GM12878 (cell line): ENCODE results near the gene GFI1. TPM values are rescaled to one million over a fixed set of nuclear protein-coding genes. Genes with fewer than 3 reads are reported as not detected.

Experiments used
- ATAC-seq: fragments of 200-7000 bp; cut with Tn5 transposase; 3 replicates; pipeline ENCODE4 v1.9.1; 2020; ENCODE audit warnings: mild to moderate bottlenecking, moderate library complexity
- BruUV-seq: library from RNA; stranded (reverse); fragments of 400-500 nt; replicated peaks from 2 replicates; lab custom pipeline; 2021; lab: Mats Ljungman, UMichigan
- CTCF ChIA-PET: fragments of 300-600 bp; sonication (Branson Sonifier 250); formaldehyde crosslinking; extraction: SDS; loops from one replicate; lab custom pipeline; 2021; ENCODE audit warnings: inconsistent platforms; lab: Yijun Ruan, JAX
- POLR2A ChIA-PET: fragments of 350-600 bp; formaldehyde crosslinking; extraction: SDS; loops from one replicate; lab custom pipeline; 2021; ENCODE audit warnings: inconsistent platforms; lab: Charles Lee
- RAD21 ChIA-PET: fragments of 300-600 bp; sonication (Branson Sonifier 250); formaldehyde crosslinking; loops from one replicate; lab custom pipeline; 2023; ENCODE audit warnings: antibody characterized with exemption; ENCODE audit not compliant: unreplicated experiment; lab: Charles Lee
- SMC1A ChIA-PET: fragments of 300-600 bp; sonication (Branson Sonifier 250); formaldehyde crosslinking; loops from one replicate; lab custom pipeline; 2023; ENCODE audit not compliant: unreplicated experiment, uncharacterized antibody; lab: Charles Lee
- DNase-seq: peaks from one replicate; pipeline ENCODE4 v3.0.0-alpha.2; 2011; ENCODE audit warnings: low read depth, low spot score
- FAIRE-seq: peaks from 3 replicates; lab custom pipeline; 2011; peaks lifted over from hg19 to GRCh38; lab: Jason Lieb, UNC
- H2AFZ ChIP-seq: 2 replicates; pipeline ENCODE4 v1.6.0; 2011; ENCODE audit warnings: low read depth, low read length, control low read depth; ENCODE audit not compliant: control insufficient read depth
- H3K27ac ChIP-seq: 2 replicates; pipeline ENCODE4 v1.5.1; 2011; ENCODE audit warnings: control low read depth; ENCODE audit not compliant: control insufficient read depth, insufficient read depth
- H3K27me3 ChIP-seq, 2 experiments: replicated peaks in 1 of 2; 2 replicates each; pipeline versions ENCODE4 v1.6.0 to v1.6.1; 2011; ENCODE audit warnings: low read length in 1 of 2; ENCODE audit not compliant: control insufficient read depth in 2 of 2, insufficient read depth in 2 of 2
- H3K36me3 ChIP-seq, 2 experiments: 2 replicates each; pipeline ENCODE4 v1.5.1; 2011; ENCODE audit warnings: low read length in 1 of 2; ENCODE audit not compliant: control insufficient read depth in 2 of 2, insufficient read depth in 2 of 2
- H3K4me1 ChIP-seq: 2 replicates; pipeline ENCODE4 v1.6.1; 2011; ENCODE audit warnings: mild to moderate bottlenecking, low read length, moderate library complexity, mixed read lengths; ENCODE audit not compliant: control insufficient read depth, insufficient read depth
- H3K4me2 ChIP-seq: 2 replicates; pipeline ENCODE4 v1.6.0; 2011; ENCODE audit warnings: control low read depth; ENCODE audit not compliant: control insufficient read depth, insufficient read depth
- H3K4me3 ChIP-seq: fragments of 200-600 bp; sonication (generic); 2 replicates; pipeline ENCODE4 v1.5.1; 2016
- H3K79me2 ChIP-seq: 2 replicates; pipeline ENCODE4 v1.6.0; 2011; ENCODE audit warnings: low read length; ENCODE audit not compliant: control insufficient read depth, insufficient read depth
- H3K9ac ChIP-seq: 2 replicates; pipeline ENCODE4 v1.8.0; 2011; ENCODE audit warnings: low read length, control low read depth, mixed read lengths; ENCODE audit not compliant: control insufficient read depth, insufficient read depth
- H3K9me3 ChIP-seq: replicated peaks from 3 replicates; pipeline ENCODE4 v1.5.1; 2011; ENCODE audit warnings: mild to moderate bottlenecking, low read length; ENCODE audit not compliant: control insufficient read depth, insufficient read depth
- H4K20me1 ChIP-seq: 2 replicates; pipeline ENCODE4 v1.6.0; 2011; ENCODE audit not compliant: control insufficient read depth, insufficient read depth
- ASH2L ChIP-seq: fragments of 300-600, 200-600 bp; sonication (generic); IDR thresholded peaks from 2 replicates; pipeline ENCODE4 v1.6.1; 2017; ENCODE audit warnings: low read depth, mild to moderate bottlenecking, borderline replicate concordance
- ATF7 ChIP-seq: fragments of 450-650 bp; IDR thresholded peaks from 2 replicates; pipeline ENCODE4 v1.6.1; 2016; ENCODE audit warnings: low read depth, mild to moderate bottlenecking
- DPF2 ChIP-seq: fragments of 450-650 bp; IDR thresholded peaks from 2 replicates; pipeline ENCODE4 v1.6.1; 2017; ENCODE audit warnings: mild to moderate bottlenecking
- ETV6 ChIP-seq, 2 experiments: fragments of 450-650 bp in 1 of 2; IDR thresholded peaks in 1 of 2; conservative IDR thresholded peaks in 1 of 2; 2 replicates each; pipeline ENCODE4 v1.6.1; 2014; ENCODE audit warnings: antibody characterized with exemption in 1 of 2, borderline replicate concordance in 1 of 2, low read depth in 1 of 2, mild to moderate bottlenecking in 1 of 2, moderate library complexity in 1 of 2
- GATAD2B ChIP-seq: fragments of 450-650 bp; conservative IDR thresholded peaks from 2 replicates; pipeline ENCODE4 v1.6.1; 2017; ENCODE audit warnings: low read depth, mild to moderate bottlenecking, moderate library complexity
- IKZF2 ChIP-seq, 2 experiments: fragments of 450-650 bp; IDR thresholded peaks; 2 replicates each; pipeline ENCODE4 v1.6.1; 2017; ENCODE audit warnings: mild to moderate bottlenecking in 2 of 2, moderate library complexity in 2 of 2
- MEF2B ChIP-seq: fragments of 450-650 bp; IDR thresholded peaks from 2 replicates; pipeline ENCODE4 v1.6.1; 2018; ENCODE audit warnings: mild to moderate bottlenecking, moderate library complexity; ENCODE audit not compliant: partially characterized antibody, poor library complexity, severe bottlenecking
- NR2F1 ChIP-seq: fragments of 450-650 bp; conservative IDR thresholded peaks from 2 replicates; pipeline ENCODE4 v1.6.1; 2017; ENCODE audit warnings: mild to moderate bottlenecking
- NRF1 ChIP-seq: conservative IDR thresholded peaks from 2 replicates; pipeline ENCODE4 v1.6.1; 2011; ENCODE audit warnings: mild to moderate bottlenecking, low read depth, low read length, improper control_type of control experiment
- POLR2A ChIP-seq: IDR thresholded peaks from 2 replicates; pipeline ENCODE4 v1.6.1; 2011; ENCODE audit warnings: low read depth, mild to moderate bottlenecking, low read length
- POLR2AphosphoS5 ChIP-seq: IDR thresholded peaks from 2 replicates; pipeline ENCODE4 v1.6.1; 2011; ENCODE audit warnings: mild to moderate bottlenecking, low read length, inconsistent platforms
- SIN3A ChIP-seq: IDR thresholded peaks from 2 replicates; pipeline ENCODE4 v1.6.1; 2012; ENCODE audit warnings: low read depth, low read length, improper control_type of control experiment
- SPI1 ChIP-seq: IDR thresholded peaks from 2 replicates; pipeline ENCODE4 v1.6.1; 2011; ENCODE audit warnings: low read depth, mild to moderate bottlenecking, low read length, moderate library complexity, borderline replicate concordance; ENCODE audit not compliant: insufficient read depth
- STAT1 ChIP-seq: fragments of 450-650 bp; conservative IDR thresholded peaks from 2 replicates; pipeline ENCODE4 v1.6.1; 2014; ENCODE audit warnings: antibody characterized with exemption, mild to moderate bottlenecking
- TARDBP ChIP-seq: IDR thresholded peaks from 2 replicates; pipeline ENCODE4 v1.6.1; 2016; ENCODE audit warnings: borderline replicate concordance
- YBX1 ChIP-seq: fragments of 450-650 bp; IDR thresholded peaks from 2 replicates; pipeline ENCODE4 v1.6.1; 2016; ENCODE audit warnings: antibody characterized with exemption
- YY1 ChIP-seq: IDR thresholded peaks from 2 replicates; pipeline ENCODE4 v1.6.1; 2011; ENCODE audit warnings: low read depth, mild to moderate bottlenecking, low read length
- ZNF384 ChIP-seq: IDR thresholded peaks from 2 replicates; pipeline ENCODE4 v1.6.1; 2012; ENCODE audit warnings: low read depth, mild to moderate bottlenecking, low read length, improper control_type of control experiment, borderline replicate concordance
- ZZZ3 ChIP-seq: IDR thresholded peaks from 2 replicates; pipeline ENCODE4 v1.6.1; 2011; ENCODE audit warnings: low read depth; ENCODE audit not compliant: control insufficient read depth, insufficient read length
- WGBS: methylation state at CpG from one replicate; pipeline ENCODE4 v1.1.6; 2016; ENCODE audit warnings: low lambda C conversion rate; ENCODE audit not compliant: insufficient replicate concordance, insufficient coverage; ENCODE audit errors: missing lambda C conversion rate; 5-methylcytosine and 5-hydroxymethylcytosine counted together
- in situ Hi-C: fragments of 300-500 bp; cut with MboI; formaldehyde crosslinking; loops from 9 replicates; pipeline ENCODE4 v1.14.3; 2018; ENCODE audit warnings: mixed read lengths
- intact Hi-C: fragments of 100-400 bp; cut with micrococcal nuclease; formaldehyde crosslinking; loops from one replicate; pipeline ENCODE4 v1.14.2; 2022; ENCODE audit not compliant: unreplicated experiment
- polyA plus RNA-seq, 11 experiments: library from polyadenylated mRNA; depleted of rRNA in 4 of 11; unstranded in 6 of 11; stranded (reverse) in 5 of 11; fragments of >200 nt; fragmentation: Nextera tagmentation in 4 of 11; fragmentation: Illumina TruSeq in 1 of 11; extraction: Ambion mirVana in 4 of 11; extraction: Trizol in 1 of 11; gene quantifications; 1 replicate in 1 of 11; 2 replicates in 10 of 11; pipeline versions ENCODE4 v1.2.1 to v1.2.3, GENCODE V29; 2011 to 2016; ENCODE audit warnings: inconsistent platforms in 2 of 11, missing spikeins in 2 of 11, low read depth in 1 of 11
- total RNA-seq, 4 experiments: library from RNA; depleted of rRNA in 3 of 4; stranded (reverse); fragments of >200 nt in 3 of 4; fragmentation: Illumina TruSeq in 1 of 4; extraction: Trizol in 1 of 4; gene quantifications; 2 replicates each; pipeline versions ENCODE4 v1.2.1 to v1.2.3, GENCODE V29; 2013 to 2021
- TF ChIP-seq, protein P1 (sequence below): IDR thresholded peaks from 2 replicates; pipeline ENCODE4 v1.6.1; 2012; ENCODE audit warnings: low read depth, low read length, improper control_type of control experiment
- TF ChIP-seq, protein P2 (sequence below): fragments of 450-650 bp; formaldehyde crosslinking; IDR thresholded peaks from 2 replicates; pipeline ENCODE4 v1.4.0; 2022; ENCODE audit warnings: mild to moderate bottlenecking, moderate library complexity

The GFI1 gene
- total and polyA plus RNA-seq, 10 of the 15 experiments (the other 5 are each of a cell fraction or from before 2014, with no cell fraction given): 1.8 to 18.3 (median 7.4) TPM

DNA sequence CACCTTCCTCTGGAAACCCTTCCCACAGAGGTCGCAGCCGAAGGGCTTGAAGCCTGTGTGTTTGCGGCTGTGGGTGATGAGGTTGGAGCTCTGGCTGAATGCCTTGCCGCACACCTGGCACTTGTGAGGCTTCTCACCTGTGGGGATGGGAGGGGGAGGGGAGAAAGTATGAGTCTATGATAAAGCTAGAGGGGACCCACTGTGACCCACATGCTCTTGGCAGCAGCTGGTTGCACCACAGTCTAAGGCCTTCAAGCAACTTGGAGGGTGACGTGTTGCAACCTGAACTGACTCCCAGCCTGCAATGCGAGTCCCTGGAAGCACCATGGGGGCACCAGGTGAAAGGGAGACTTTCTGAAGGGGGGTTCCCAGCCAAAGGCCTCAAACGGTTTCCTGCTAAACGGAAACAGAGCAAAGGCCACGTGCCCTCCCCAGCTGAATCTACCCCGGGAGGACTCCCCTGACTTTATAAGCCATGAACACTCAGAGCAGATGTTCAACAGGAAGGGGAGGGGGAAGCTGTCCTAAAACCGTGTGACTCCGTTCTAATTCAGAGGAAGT, 10.6 kb downstream of the GFI1 start:
- ChIA-PET POLR2A (no interaction called here), RAD21 (interaction anchor here (0.5 to 5.1 kb wide), 6 partner anchors 9 to 121 kb away, joined by 3 to 69 read pairs (median 4); partner anchors contain the start of gene GFI1), SMC1A (interaction anchor here (0.8 to 2.9 kb wide), 6 partner anchors 9 to 127 kb away, joined by 3 to 41 read pairs (median 4); partner anchors contain the start of gene GFI1), CTCF (interaction anchor here (0.5 to 1.0 kb wide), 3 partner anchors 10 to 108 kb away, joined by 3 to 4 read pairs (median 3); partner anchors contain the start of gene GFI1)
- WGBS: 76% methylated on average over 12 of the region's 12 CpGs
- ATAC-seq (peak; percentile 56), DNase-seq (no peak), FAIRE-seq (peak; percentile 49)
- H3K4me3 ChIP-seq: no peak overlapping the region
- no peaks in the 10 kb centered on the region for H3K27me3 ChIP-seq
- no peaks in the 10 kb centered on the region for H3K79me2 ChIP-seq
- H3K4me2 ChIP-seq: 0 out of 2 replicates have a peak overlapping the region, but pooled peaks have one; percentile 14
- no peaks in the 10 kb centered on the region for H3K9me3 ChIP-seq
- no peak overlapping the region for H3K27ac ChIP-seq
- peaks cover 0 to 15% of the 10 kb centered on the region in 2 experiments; a peak in 2 of 4 replicates for H3K36me3 ChIP-seq
- intact Hi-C loops (no loop called here), in situ Hi-C loops (no loop called here)
- no peaks in the 10 kb centered on the region for H4K20me1 ChIP-seq
- peak overlapping the region; percentile 29 for H2AFZ ChIP-seq
- H3K4me1 ChIP-seq: peaks cover 34% of the 10 kb centered on the region
- no peak overlapping the region for H3K9ac ChIP-seq
- BruUV-seq: no TSS peak
- TF ChIP-seq SIN3A: no peak
- TF ChIP-seq SPI1: no peak
- peak; percentile 11 for TF ChIP-seq MEF2B
- no peak for TF ChIP-seq ASH2L
- TF ChIP-seq, protein P1, sequence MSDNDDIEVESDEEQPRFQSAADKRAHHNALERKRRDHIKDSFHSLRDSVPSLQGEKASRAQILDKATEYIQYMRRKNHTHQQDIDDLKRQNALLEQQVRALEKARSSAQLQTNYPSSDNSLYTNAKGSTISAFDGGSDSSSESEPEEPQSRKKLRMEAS: no peak
- 0 out of 2 replicates have a peak, but pooled peaks have one; percentile 44 for TF ChIP-seq POLR2A
- TF ChIP-seq GATAD2B: no peak
- TF ChIP-seq YY1: no peak
- TF ChIP-seq IKZF2 (IDR thresholded peaks at IDR 0.05): peak in 1 of 2 experiments; percentile 28; a peak in 2 of 4 replicates
- no peak for TF ChIP-seq ATF7
- TF ChIP-seq NR2F1: peak; percentile 53; the same call in 1 of the 2 replicates
- TF ChIP-seq ZNF384: no peak
- no peak for TF ChIP-seq YBX1
- no peak for TF ChIP-seq STAT1
- no peak for TF ChIP-seq NRF1
- no peak for TF ChIP-seq POLR2AphosphoS5
- no peak for TF ChIP-seq DPF2
- peak in 1 of 2 experiments; percentile 71; a peak in 2 of 4 replicates for TF ChIP-seq ETV6 (conservative IDR thresholded peaks at IDR 0.05 in 1 of 2, IDR thresholded peaks at IDR 0.05 in 1 of 2; ENCODE audit: borderline replicate concordance in 1 of 2, low read depth in 1 of 2)
- TF ChIP-seq TARDBP: no peak
- TF ChIP-seq, protein P2, sequence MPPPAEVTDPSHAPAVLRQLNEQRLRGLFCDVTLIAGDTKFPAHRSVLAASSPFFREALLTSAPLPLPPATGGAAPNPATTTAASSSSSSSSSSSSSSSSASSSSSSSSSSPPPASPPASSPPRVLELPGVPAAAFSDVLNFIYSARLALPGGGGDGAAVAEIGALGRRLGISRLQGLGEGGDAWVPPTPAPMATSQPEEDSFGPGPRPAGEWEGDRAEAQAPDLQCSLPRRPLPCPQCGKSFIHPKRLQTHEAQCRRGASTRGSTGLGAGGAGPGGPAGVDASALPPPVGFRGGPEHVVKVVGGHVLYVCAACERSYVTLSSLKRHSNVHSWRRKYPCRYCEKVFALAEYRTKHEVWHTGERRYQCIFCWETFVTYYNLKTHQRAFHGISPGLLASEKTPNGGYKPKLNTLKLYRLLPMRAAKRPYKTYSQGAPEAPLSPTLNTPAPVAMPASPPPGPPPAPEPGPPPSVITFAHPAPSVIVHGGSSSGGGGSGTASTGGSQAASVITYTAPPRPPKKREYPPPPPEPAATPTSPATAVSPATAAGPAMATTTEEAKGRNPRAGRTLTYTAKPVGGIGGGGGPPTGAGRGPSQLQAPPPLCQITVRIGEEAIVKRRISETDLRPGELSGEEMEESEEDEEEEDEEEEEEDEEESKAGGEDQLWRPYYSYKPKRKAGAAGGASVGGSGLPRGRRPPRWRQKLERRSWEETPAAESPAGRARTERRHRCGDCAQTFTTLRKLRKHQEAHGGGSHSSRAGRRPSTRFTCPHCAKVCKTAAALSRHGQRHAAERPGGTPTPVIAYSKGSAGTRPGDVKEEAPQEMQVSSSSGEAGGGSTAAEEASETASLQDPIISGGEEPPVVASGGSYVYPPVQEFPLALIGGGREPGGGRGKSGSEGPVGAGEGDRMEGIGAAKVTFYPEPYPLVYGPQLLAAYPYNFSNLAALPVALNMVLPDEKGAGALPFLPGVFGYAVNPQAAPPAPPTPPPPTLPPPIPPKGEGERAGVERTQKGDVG (CRISPR knock-in tag): no peak
- TF ChIP-seq ZZZ3: no peak
